GM12878 (cell line): Measurements from ENCODE around the gene FNDC3A. TPM values are rescaled to one million over a fixed set of nuclear protein-coding genes. Genes with fewer than 3 reads are reported as not detected.

ENCODE experiments used
- ATAC-seq: fragments of 200-7000 bp; cut with Tn5 transposase; 3 replicates; pipeline ENCODE4 v1.9.1; 2020; ENCODE audit warnings: mild to moderate bottlenecking, moderate library complexity
- BruUV-seq: library from RNA; stranded (reverse); fragments of 400-500 nt; replicated peaks from 2 replicates; lab custom pipeline; 2021; lab: Mats Ljungman, UMichigan
- CTCF ChIA-PET: fragments of 300-600 bp; sonication (Branson Sonifier 250); formaldehyde crosslinking; extraction: SDS; loops from one replicate; lab custom pipeline; 2021; ENCODE audit warnings: inconsistent platforms; lab: Yijun Ruan, JAX
- POLR2A ChIA-PET: fragments of 350-600 bp; formaldehyde crosslinking; extraction: SDS; loops from one replicate; lab custom pipeline; 2021; ENCODE audit warnings: inconsistent platforms; lab: Charles Lee
- RAD21 ChIA-PET: fragments of 300-600 bp; sonication (Branson Sonifier 250); formaldehyde crosslinking; loops from one replicate; lab custom pipeline; 2023; ENCODE audit warnings: antibody characterized with exemption; ENCODE audit not compliant: unreplicated experiment; lab: Charles Lee
- SMC1A ChIA-PET: fragments of 300-600 bp; sonication (Branson Sonifier 250); formaldehyde crosslinking; loops from one replicate; lab custom pipeline; 2023; ENCODE audit not compliant: unreplicated experiment, uncharacterized antibody; lab: Charles Lee
- DNase-seq: peaks from one replicate; pipeline ENCODE4 v3.0.0-alpha.2; 2011; ENCODE audit warnings: low read depth, low spot score
- FAIRE-seq: peaks from 3 replicates; lab custom pipeline; 2011; peaks lifted over from hg19 to GRCh38; lab: Jason Lieb, UNC
- H2AFZ ChIP-seq: 2 replicates; pipeline ENCODE4 v1.6.0; 2011; ENCODE audit warnings: low read depth, low read length, control low read depth; ENCODE audit not compliant: control insufficient read depth
- H3K27ac ChIP-seq: 2 replicates; pipeline ENCODE4 v1.5.1; 2011; ENCODE audit warnings: control low read depth; ENCODE audit not compliant: control insufficient read depth, insufficient read depth
- H3K27me3 ChIP-seq, 2 experiments: replicated peaks in 1 of 2; 2 replicates each; pipeline versions ENCODE4 v1.6.0 to v1.6.1; 2011; ENCODE audit warnings: low read length in 1 of 2; ENCODE audit not compliant: control insufficient read depth in 2 of 2, insufficient read depth in 2 of 2
- H3K36me3 ChIP-seq, 2 experiments: 2 replicates each; pipeline ENCODE4 v1.5.1; 2011; ENCODE audit warnings: low read length in 1 of 2; ENCODE audit not compliant: control insufficient read depth in 2 of 2, insufficient read depth in 2 of 2
- H3K4me1 ChIP-seq: 2 replicates; pipeline ENCODE4 v1.6.1; 2011; ENCODE audit warnings: mild to moderate bottlenecking, low read length, moderate library complexity, mixed read lengths; ENCODE audit not compliant: control insufficient read depth, insufficient read depth
- H3K4me2 ChIP-seq: 2 replicates; pipeline ENCODE4 v1.6.0; 2011; ENCODE audit warnings: control low read depth; ENCODE audit not compliant: control insufficient read depth, insufficient read depth
- H3K4me3 ChIP-seq: fragments of 200-600 bp; sonication (generic); 2 replicates; pipeline ENCODE4 v1.5.1; 2016
- H3K79me2 ChIP-seq: 2 replicates; pipeline ENCODE4 v1.6.0; 2011; ENCODE audit warnings: low read length; ENCODE audit not compliant: control insufficient read depth, insufficient read depth
- H3K9ac ChIP-seq: 2 replicates; pipeline ENCODE4 v1.8.0; 2011; ENCODE audit warnings: low read length, control low read depth, mixed read lengths; ENCODE audit not compliant: control insufficient read depth, insufficient read depth
- H3K9me3 ChIP-seq: replicated peaks from 3 replicates; pipeline ENCODE4 v1.5.1; 2011; ENCODE audit warnings: mild to moderate bottlenecking, low read length; ENCODE audit not compliant: control insufficient read depth, insufficient read depth
- H4K20me1 ChIP-seq: 2 replicates; pipeline ENCODE4 v1.6.0; 2011; ENCODE audit not compliant: control insufficient read depth, insufficient read depth
- CREM ChIP-seq: IDR thresholded peaks from 2 replicates; pipeline ENCODE4 v1.6.1; 2014; ENCODE audit warnings: antibody characterized with exemption, low read depth
- KDM1A ChIP-seq: fragments of 200-600 bp; sonication (generic); IDR thresholded peaks from 2 replicates; pipeline ENCODE4 v1.6.1; 2016; ENCODE audit warnings: borderline replicate concordance
- LARP7 ChIP-seq: fragments of 450-650 bp; IDR thresholded peaks from 2 replicates; pipeline ENCODE4 v1.6.1; 2017; ENCODE audit warnings: mild to moderate bottlenecking
- MYB ChIP-seq: fragments of 150-350 bp; IDR thresholded peaks from 2 replicates; pipeline ENCODE4 v1.6.1; 2014; ENCODE audit warnings: mild to moderate bottlenecking, low read depth, low read length, borderline replicate concordance
- TCF7 ChIP-seq: IDR thresholded peaks from 2 replicates; pipeline ENCODE4 v1.6.1; 2014; ENCODE audit warnings: antibody characterized with exemption, borderline replicate concordance
- WGBS: methylation state at CpG from one replicate; pipeline ENCODE4 v1.1.6; 2016; ENCODE audit warnings: low lambda C conversion rate; ENCODE audit not compliant: insufficient replicate concordance, insufficient coverage; ENCODE audit errors: missing lambda C conversion rate; 5-methylcytosine and 5-hydroxymethylcytosine counted together
- in situ Hi-C: fragments of 300-500 bp; cut with MboI; formaldehyde crosslinking; loops from 9 replicates; pipeline ENCODE4 v1.14.3; 2018; ENCODE audit warnings: mixed read lengths
- intact Hi-C: fragments of 100-400 bp; cut with micrococcal nuclease; formaldehyde crosslinking; loops from one replicate; pipeline ENCODE4 v1.14.2; 2022; ENCODE audit not compliant: unreplicated experiment
- polyA plus RNA-seq, 11 experiments: library from polyadenylated mRNA; depleted of rRNA in 4 of 11; unstranded in 6 of 11; stranded (reverse) in 5 of 11; fragments of >200 nt; fragmentation: Nextera tagmentation in 4 of 11; fragmentation: Illumina TruSeq in 1 of 11; extraction: Ambion mirVana in 4 of 11; extraction: Trizol in 1 of 11; gene quantifications; 1 replicate in 1 of 11; 2 replicates in 10 of 11; pipeline versions ENCODE4 v1.2.1 to v1.2.3, GENCODE V29; 2011 to 2016; ENCODE audit warnings: inconsistent platforms in 2 of 11, missing spikeins in 2 of 11, low read depth in 1 of 11
- total RNA-seq, 4 experiments: library from RNA; depleted of rRNA in 3 of 4; stranded (reverse); fragments of >200 nt in 3 of 4; fragmentation: Illumina TruSeq in 1 of 4; extraction: Trizol in 1 of 4; gene quantifications; 2 replicates each; pipeline versions ENCODE4 v1.2.1 to v1.2.3, GENCODE V29; 2013 to 2021
- TF ChIP-seq, protein P1 (sequence below): IDR thresholded peaks from 2 replicates; pipeline ENCODE4 v1.6.1; 2011; ENCODE audit warnings: borderline replicate concordance, low read depth, mild to moderate bottlenecking, moderate library complexity, mixed read lengths, low read length; ENCODE audit not compliant: insufficient read depth; ENCODE audit errors: extremely low read length
- TF ChIP-seq, protein P2 (sequence below): fragments of 150-350 bp; IDR thresholded peaks from 2 replicates; pipeline ENCODE4 v1.6.1; 2014; ENCODE audit warnings: mild to moderate bottlenecking, low read depth, low read length

The FNDC3A gene
- total and polyA plus RNA-seq, 10 of the 15 experiments (the other 5 are each of a cell fraction or from before 2014, with no cell fraction given), result 6.3 to 46.4 (median 22.8) TPM

GRCh38 chr13:48949566-48950500 lies 25.9 kb upstream of the FNDC3A start:
- ATAC-seq, result no peak
- Histone ChIP-seq H2AFZ (no peak overlapping the region), H3K4me1 (no peaks in the 10 kb centered on the region), H3K9ac (no peak overlapping the region), H3K27ac (no peak overlapping the region), H3K9me3 (no peaks in the 10 kb centered on the region), H3K79me2 (no peaks in the 10 kb centered on the region), H4K20me1 (no peaks in the 10 kb centered on the region), H3K27me3 (no peaks in the 10 kb centered on the region), H3K36me3 (no peaks in the 10 kb centered on the region), H3K4me2 (no peak overlapping the region), H3K4me3 (no peak overlapping the region)
- in situ Hi-C loops, result no loop called here
- ChIA-PET RAD21 (no interaction called here), SMC1A (no interaction called here), CTCF (no interaction called here), POLR2A (no interaction called here)
- no peak for FAIRE-seq
- DNase-seq, result no peak
- TF ChIP-seq KDM1A (no peak), TCF7 (no peak), MYB (no peak), CREM (no peak), LARP7 (no peak)
- TF ChIP-seq, protein P1, sequence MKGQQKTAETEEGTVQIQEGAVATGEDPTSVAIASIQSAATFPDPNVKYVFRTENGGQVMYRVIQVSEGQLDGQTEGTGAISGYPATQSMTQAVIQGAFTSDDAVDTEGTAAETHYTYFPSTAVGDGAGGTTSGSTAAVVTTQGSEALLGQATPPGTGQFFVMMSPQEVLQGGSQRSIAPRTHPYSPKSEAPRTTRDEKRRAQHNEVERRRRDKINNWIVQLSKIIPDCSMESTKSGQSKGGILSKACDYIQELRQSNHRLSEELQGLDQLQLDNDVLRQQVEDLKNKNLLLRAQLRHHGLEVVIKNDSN, result no peak
- TF ChIP-seq, protein P2, sequence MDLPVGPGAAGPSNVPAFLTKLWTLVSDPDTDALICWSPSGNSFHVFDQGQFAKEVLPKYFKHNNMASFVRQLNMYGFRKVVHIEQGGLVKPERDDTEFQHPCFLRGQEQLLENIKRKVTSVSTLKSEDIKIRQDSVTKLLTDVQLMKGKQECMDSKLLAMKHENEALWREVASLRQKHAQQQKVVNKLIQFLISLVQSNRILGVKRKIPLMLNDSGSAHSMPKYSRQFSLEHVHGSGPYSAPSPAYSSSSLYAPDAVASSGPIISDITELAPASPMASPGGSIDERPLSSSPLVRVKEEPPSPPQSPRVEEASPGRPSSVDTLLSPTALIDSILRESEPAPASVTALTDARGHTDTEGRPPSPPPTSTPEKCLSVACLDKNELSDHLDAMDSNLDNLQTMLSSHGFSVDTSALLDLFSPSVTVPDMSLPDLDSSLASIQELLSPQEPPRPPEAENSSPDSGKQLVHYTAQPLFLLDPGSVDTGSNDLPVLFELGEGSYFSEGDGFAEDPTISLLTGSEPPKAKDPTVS, result no peak
- BruUV-seq, result no TSS peak
- WGBS, result 37% methylated on average over 4 of the region's 4 CpGs
- intact Hi-C loops, result no loop called here
